ENCODE measurements around the gene RBCK1.

- TF ChIP-seq CTCF (IDR thresholded peaks at IDR 0.05) (no peak), POLR2A (IDR thresholded peaks at IDR 0.05) (no peak)
Measured at GRCh38 chr20:404088-404487, 4.0 kb upstream of the RBCK1 start.

Measured in adrenal gland (tissue), 5 donors.